Thoracic aorta (tissue), 2 donors: ENCODE measurements around the gene PDZD4. TPM values are rescaled to one million over a fixed set of nuclear protein-coding genes. Genes with fewer than 3 reads are reported as not detected.

Experiments used
- ATAC-seq: fragments of 150-250 bp; one replicate; pipeline ENCODE4 v1.8.0; 2017; ENCODE audit warnings: low read depth; ENCODE audit not compliant: insufficient number of reproducible peaks, low FRiP score
- DNase-seq: peaks from one replicate; pipeline ENCODE4 v3.0.0-alpha.2; 2020; ENCODE audit warnings: low spot score
- H3K27ac ChIP-seq, 2 donors: fragments of 200-600 bp; sonication (generic); 1 replicate in 1 of 2; 2 replicates in 1 of 2; pipeline ENCODE4 v1.5.1; 2016; ENCODE audit warnings: mild to moderate bottlenecking in 2 of 2, moderate library complexity in 2 of 2
- H3K27me3 ChIP-seq: fragments of 200-600 bp; sonication (generic); replicated peaks from 2 replicates; pipeline ENCODE4 v1.6.0; 2016; ENCODE audit warnings: mild to moderate bottlenecking; ENCODE audit not compliant: insufficient read depth
- H3K36me3 ChIP-seq: fragments of 200-600 bp; sonication (generic); one replicate; pipeline ENCODE4 v1.5.1; 2016
- H3K4me1 ChIP-seq, 2 donors: fragments of 200-600 bp; sonication (generic); 1 replicate in 1 of 2; 2 replicates in 1 of 2; pipeline versions ENCODE4 v1.5.1 to v1.6.0; 2016; ENCODE audit warnings: low read depth in 2 of 2, mild to moderate bottlenecking in 1 of 2; ENCODE audit not compliant: control insufficient read depth in 1 of 2
- H3K4me3 ChIP-seq: fragments of 200-600 bp; sonication (generic); 2 replicates; pipeline ENCODE4 v1.5.1; 2016; ENCODE audit warnings: mild to moderate bottlenecking
- H3K9me3 ChIP-seq: fragments of 200-600 bp; sonication (generic); 2 replicates; pipeline ENCODE4 v1.5.1; 2016
- total RNA-seq, 2 donors: library from RNA; depleted of rRNA; stranded (reverse); fragments of >200 nt; gene quantifications; one replicate each; pipeline versions ENCODE4 v1.1.0 to v1.2.3, GENCODE V29; 2016
- TF ChIP-seq, protein P1 (sequence below): fragments of 200-600 bp; sonication (generic); IDR thresholded peaks from one replicate; pipeline ENCODE4 v1.5.1; 2019; ENCODE audit warnings: antibody characterized with exemption

PDZD4 gene
- total RNA-seq, 2 donors from 2014 or later = 4.4 to 11.6 TPM

DNA sequence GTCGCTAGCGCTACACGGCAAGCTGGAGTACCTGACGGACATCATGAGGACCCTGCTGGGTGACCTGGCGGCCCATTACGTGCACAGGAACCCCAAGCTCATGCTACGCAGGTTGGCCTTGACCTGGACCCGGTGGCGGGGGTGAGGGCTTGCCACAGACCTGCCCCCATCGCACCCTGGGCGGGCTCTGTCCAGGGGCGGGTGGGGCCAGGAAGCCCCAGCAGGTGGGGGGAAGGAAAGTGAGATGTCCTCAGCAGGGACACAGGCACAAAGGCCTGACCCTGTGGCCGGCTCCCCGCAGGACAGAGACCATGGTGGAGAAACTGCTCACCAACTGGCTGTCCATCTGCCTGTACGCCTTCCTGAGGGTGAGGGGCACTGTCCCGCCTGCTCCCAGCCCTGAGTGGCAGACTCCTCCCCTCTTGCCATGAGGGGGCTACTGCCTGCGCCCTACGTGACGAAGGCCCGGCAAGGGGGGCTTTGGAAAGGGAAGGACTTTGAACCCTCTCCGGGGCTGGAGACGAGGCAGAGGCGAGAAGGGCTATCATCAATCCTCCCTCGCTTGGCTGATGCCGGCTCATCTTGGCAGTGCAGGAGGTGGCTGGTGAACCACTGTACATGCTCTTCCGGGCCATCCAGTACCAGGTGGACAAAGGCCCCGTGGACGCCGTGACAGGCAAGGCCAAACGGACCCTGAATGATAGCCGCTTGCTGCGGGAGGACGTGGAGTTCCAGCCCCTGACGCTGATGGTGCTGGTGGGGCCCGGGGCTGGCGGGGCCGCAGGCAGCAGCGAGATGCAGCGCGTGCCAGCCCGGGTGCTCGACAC, 54.8 kb downstream of the PDZD4 start:
- Histone ChIP-seq H3K4me3 (no peak overlapping the region), H3K4me1 (peaks cover 0 to 5% of the 10 kb centered on the region in 2 donors), H3K27me3 (no peaks in the 10 kb centered on the region), H3K36me3 (no peaks in the 10 kb centered on the region), H3K9me3 (no peaks in the 10 kb centered on the region), H3K27ac (no peak overlapping the region)
- DNase-seq (no peak), ATAC-seq (no peak)
- TF ChIP-seq, protein P1, sequence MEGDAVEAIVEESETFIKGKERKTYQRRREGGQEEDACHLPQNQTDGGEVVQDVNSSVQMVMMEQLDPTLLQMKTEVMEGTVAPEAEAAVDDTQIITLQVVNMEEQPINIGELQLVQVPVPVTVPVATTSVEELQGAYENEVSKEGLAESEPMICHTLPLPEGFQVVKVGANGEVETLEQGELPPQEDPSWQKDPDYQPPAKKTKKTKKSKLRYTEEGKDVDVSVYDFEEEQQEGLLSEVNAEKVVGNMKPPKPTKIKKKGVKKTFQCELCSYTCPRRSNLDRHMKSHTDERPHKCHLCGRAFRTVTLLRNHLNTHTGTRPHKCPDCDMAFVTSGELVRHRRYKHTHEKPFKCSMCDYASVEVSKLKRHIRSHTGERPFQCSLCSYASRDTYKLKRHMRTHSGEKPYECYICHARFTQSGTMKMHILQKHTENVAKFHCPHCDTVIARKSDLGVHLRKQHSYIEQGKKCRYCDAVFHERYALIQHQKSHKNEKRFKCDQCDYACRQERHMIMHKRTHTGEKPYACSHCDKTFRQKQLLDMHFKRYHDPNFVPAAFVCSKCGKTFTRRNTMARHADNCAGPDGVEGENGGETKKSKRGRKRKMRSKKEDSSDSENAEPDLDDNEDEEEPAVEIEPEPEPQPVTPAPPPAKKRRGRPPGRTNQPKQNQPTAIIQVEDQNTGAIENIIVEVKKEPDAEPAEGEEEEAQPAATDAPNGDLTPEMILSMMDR = no peak

DNA sequence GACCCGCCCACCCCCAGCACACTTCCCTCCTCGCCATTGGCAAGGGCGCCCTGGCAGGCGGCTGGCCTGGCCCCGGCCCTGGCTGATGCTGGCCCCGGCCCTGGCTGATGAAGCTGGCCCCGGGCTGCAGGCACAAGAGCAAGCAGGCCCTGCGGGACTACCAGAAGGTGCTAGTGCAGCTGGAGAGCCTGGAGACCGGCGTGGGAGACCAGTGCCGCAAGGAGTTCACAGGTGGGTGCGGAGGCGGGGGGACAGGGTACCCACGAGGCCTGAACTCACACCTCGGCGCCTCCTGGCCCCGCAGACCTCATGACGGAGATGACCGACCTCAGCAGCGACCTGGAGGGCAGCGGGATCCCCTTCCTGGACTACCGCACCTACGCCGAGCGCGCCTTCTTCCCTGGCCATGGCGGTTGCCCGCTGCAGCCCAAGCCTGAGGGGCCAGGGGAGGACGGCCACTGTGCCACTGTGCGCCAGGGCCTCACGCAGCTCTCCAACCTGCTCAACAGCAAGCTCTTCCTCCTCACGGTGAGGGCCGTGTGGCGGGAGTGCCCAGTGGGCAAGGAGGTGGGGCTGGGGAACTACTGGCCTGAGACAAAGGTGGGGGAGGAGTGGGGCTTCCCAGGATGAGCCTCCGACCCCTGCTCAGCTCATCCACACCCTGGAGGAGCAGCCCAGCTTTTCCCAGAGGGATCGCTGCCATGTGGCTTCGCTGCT, 55.6 kb downstream of the PDZD4 start:
- Histone ChIP-seq H3K27me3 (no peaks in the 10 kb centered on the region), H3K27ac (no peak overlapping the region), H3K4me3 (no peak overlapping the region), H3K9me3 (no peaks in the 10 kb centered on the region), H3K36me3 (no peaks in the 10 kb centered on the region), H3K4me1 (no peaks in the 10 kb centered on the region)
- TF ChIP-seq, protein P1 = no peak
- DNase-seq (no peak), ATAC-seq (no peak)

DNA sequence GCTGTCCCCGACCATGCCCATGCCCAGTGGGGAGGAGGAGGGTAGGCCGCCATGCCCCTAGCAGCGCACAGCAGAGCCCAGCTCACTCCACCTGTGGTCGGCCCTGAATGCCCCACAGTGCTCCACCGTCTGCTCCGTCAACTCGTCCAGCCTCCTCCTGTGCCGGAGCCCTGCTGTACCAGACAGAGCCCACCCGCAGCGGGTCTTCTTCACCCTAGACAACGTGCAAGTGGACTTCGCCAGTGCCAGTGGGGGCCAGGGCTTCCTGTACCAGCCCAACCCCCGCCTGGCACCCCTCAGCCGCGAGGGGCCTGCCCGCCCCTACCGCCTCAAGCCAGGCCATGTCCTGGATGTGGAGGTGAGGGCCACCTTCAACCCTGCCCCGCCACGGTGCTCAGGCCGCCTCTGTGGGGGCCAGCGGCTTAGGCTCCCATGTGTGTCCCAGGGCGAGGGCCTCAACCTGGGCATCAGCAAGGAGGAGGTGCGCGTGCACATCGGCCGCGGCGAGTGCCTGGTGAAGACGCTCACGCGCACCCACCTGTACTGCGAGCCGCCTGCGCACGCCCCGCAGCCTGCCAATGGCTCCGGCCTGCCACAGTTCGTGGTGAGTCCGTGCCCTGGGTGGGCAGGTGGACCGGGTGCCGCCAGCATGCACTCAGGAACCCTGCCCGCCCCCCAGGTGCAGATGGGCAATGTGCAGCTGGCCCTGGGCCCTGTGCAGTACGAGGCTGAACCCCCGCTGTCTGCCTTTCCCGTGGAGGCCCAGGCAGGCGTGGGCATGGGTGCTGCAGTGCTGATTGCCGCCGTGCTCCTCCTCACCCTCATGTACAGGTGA, 56.4 kb downstream of the PDZD4 start:
- DNase-seq (no peak), ATAC-seq (no peak)
- Histone ChIP-seq H3K27me3 (no peaks in the 10 kb centered on the region), H3K4me1 (no peaks in the 10 kb centered on the region), H3K27ac (no peak overlapping the region), H3K36me3 (no peaks in the 10 kb centered on the region), H3K4me3 (no peak overlapping the region), H3K9me3 (no peaks in the 10 kb centered on the region)
- TF ChIP-seq, protein P1 = no peak

DNA sequence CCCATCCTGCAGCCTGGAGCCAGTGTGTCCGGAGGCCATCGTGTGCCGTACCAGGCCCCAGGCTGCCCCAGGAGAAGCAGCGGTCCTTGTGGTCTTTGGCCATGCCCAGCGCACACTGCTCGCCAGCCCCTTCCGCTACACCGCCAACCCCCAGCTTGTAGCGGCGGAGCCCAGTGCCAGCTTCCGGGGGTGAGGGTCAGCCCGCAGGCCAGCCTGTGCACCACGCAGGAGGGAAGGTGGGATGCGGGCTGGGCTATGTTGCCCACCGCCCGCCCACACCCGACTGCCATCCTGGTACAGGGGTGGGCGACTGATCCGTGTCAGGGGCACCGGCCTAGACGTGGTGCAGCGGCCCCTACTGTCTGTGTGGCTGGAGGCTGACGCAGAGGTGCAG, 57.1 kb downstream of the PDZD4 start:
- DNase-seq (no peak), ATAC-seq (no peak)
- Histone ChIP-seq H3K4me1 (no peaks in the 10 kb centered on the region), H3K27ac (no peak overlapping the region), H3K9me3 (no peaks in the 10 kb centered on the region), H3K4me3 (no peak overlapping the region), H3K36me3 (no peaks in the 10 kb centered on the region), H3K27me3 (no peaks in the 10 kb centered on the region)
- TF ChIP-seq, protein P1 = no peak
